T-helper 9 cell (primary cell): ENCODE measurements around the gene PCNT.
A peak's percentile ranks its signal among the peaks of the same experiment; 100 is the strongest.

Experiments
- DNase-seq: peaks from one replicate; pipeline ENCODE4 v3.0.0-alpha.2; 2020
- total RNA-seq, 2 donors: gene quantifications; one replicate each; lab custom pipeline; 2026; lab: John Stamatoyannopoulos, UW

PCNT gene
- 117 to 119 reads per million in 2 donors for total RNA-seq

- DNase-seq: peak; percentile 96
These were observed at the start of gene PCNT, which contains the start of gene C21orf58 for GRCh38 chr21:46323710-46324389. TSS of gene PCNT (plus strand) at chr21:46324156. CDS start at chr21:46324229, 73 bp downstream. TSS of gene C21orf58 (minus strand) at chr21:46323870. CDS start at chr21:46322738, 1,132 bp downstream.

- DNase-seq: no peak
These were observed 49.1 kb upstream of the PCNT start for GRCh38 chr21:46274797-46275390.

- no peak for DNase-seq
These were observed 39.8 kb upstream of the PCNT start for GRCh38 chr21:46284077-46284644.

- DNase-seq: no peak
These were observed 39.2 kb upstream of the PCNT start for GRCh38 chr21:46284733-46285132.

GRCh38 chr21:46285206-46285661, 38.7 kb upstream of the PCNT start, which contains the start of gene MCM3AP:
TSS of gene MCM3AP (minus strand) at chr21:46285611. CDS start at chr21:46285286, 325 bp downstream.
- DNase-seq: no peak

GRCh38 chr21:46285761-46286647, 38.0 kb upstream of the PCNT start, which contains the start of gene YBEY:
TSS of gene YBEY (plus strand) at chr21:46286342. CDS start at chr21:46286914, 572 bp downstream.
- peak; percentile 72 for DNase-seq

- no peak for DNase-seq
These were observed 37.3 kb upstream of the PCNT start for GRCh38 chr21:46286648-46287002.

GRCh38 chr21:46287541-46287940, 36.4 kb upstream of the PCNT start:
- no peak for DNase-seq

- DNase-seq: no peak
These were observed 34.2 kb upstream of the PCNT start for GRCh38 chr21:46289655-46290179.

GRCh38 chr21:46291561-46291960, 32.4 kb upstream of the PCNT start:
- no peak for DNase-seq

- no peak for DNase-seq
These were observed 29.2 kb upstream of the PCNT start for GRCh38 chr21:46294647-46295176.

- DNase-seq: no peak
These were observed 28.7 kb upstream of the PCNT start for GRCh38 chr21:46295177-46295770.

- no peak for DNase-seq
These were observed 27.8 kb upstream of the PCNT start for GRCh38 chr21:46295996-46296752.

- no peak for DNase-seq
These were observed 26.4 kb upstream of the PCNT start for GRCh38 chr21:46297338-46298271.

- no peak for DNase-seq
These were observed 24.8 kb upstream of the PCNT start for GRCh38 chr21:46299167-46299566.

GRCh38 chr21:46301759-46302158, 22.2 kb upstream of the PCNT start:
- no peak for DNase-seq

GRCh38 chr21:46304437-46304836, 19.5 kb upstream of the PCNT start:
- DNase-seq: no peak

GRCh38 chr21:46304955-46305354, 19.0 kb upstream of the PCNT start:
- DNase-seq: no peak

GRCh38 chr21:46307625-46308024, 16.3 kb upstream of the PCNT start:
- no peak for DNase-seq

- DNase-seq: no peak
These were observed 15.5 kb upstream of the PCNT start for GRCh38 chr21:46308431-46308830.
